A549 treated with CORT108297 at 1 μM for 4 hours (cell line): Measurements from ENCODE around the gene RECQL. TPM values are rescaled to one million over a fixed set of nuclear protein-coding genes. Genes with fewer than 3 reads are reported as not detected.

Experiments
- total RNA-seq: library from RNA; stranded (reverse); fragments of 200-300 nt; extraction: Qiagen RNA extraction; gene quantifications from 5 replicates; pipeline ENCODE4 v1.2.3, GENCODE V29; 2022

Gene RECQL
- total RNA-seq: 44.2 to 78.2 TPM (median 60.0 TPM) in 5 replicates

GRCh38 chr12:21501258-21502163 is at the start of gene RECQL, which contains the start of gene GOLT1B:
Gene RECQL, minus strand, starts transcription at chr12:21501635. Its CDS starts 2,065 bp downstream, at chr12:21499570.
Gene GOLT1B, plus strand, starts transcription at chr12:21501789. Its CDS starts 135 bp downstream, at chr12:21501924.

DNA sequence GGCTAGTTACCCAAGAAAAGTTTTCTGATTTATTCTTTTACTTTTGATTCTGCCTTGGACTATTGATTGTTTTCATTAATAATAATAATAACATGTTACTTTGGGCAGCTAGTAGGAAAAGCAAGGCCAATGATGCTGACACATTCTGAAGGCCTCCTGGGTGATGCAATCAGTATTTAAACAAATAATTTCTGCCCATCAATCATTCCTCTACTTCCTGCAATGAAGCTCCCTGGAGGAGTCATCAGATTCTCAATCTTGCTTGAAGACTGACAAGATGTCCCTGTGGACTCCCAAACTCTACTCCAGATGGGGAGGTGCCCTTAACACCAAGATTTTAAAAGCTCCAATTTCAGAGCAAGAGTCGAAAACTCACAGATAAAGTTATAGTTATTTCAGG is 24.6 kb upstream of the RECQL start, which contains the start of gene SPX:
Gene SPX (plus strand): TSS at position 244 of the 400 bp plus-strand sequence. CDS start 177 bp downstream, outside the sequence.

Other genes with a start within 250 kb of the RECQL start
- gene SLCO1A2, start 166.7 kb downstream of the RECQL start, total RNA-seq: 0.07 to 0.32 TPM (median 0.13 TPM) in 3 of 5 replicates, not detected in the others
- gene IAPP, start 128.7 kb downstream of the RECQL start, total RNA-seq: not detected in 5 replicates
- 5.1 to 8.1 TPM (median 6.2 TPM) in 5 replicates for gene PYROXD1, start 64.0 kb downstream of the RECQL start, total RNA-seq
- gene GOLT1B, start 154 bp upstream of the RECQL start, total RNA-seq: 88.8 to 96.2 TPM (median 92.5 TPM) in 5 replicates
- gene SPX, start 24.7 kb upstream of the RECQL start, total RNA-seq: 1.9 to 2.9 TPM (median 2.5 TPM) in 5 replicates
- 0.07 TPM in 1 of 5 replicates, not detected in the others for gene GYS2, start 103.2 kb upstream of the RECQL start, total RNA-seq
- gene LDHB, start 156.2 kb upstream of the RECQL start, total RNA-seq: 1,435 to 1,672 TPM (median 1,504 TPM) in 5 replicates